ENCODE results near the gene KRTAP3-1.
"Not testable (repeated sequence)": the region's sequence is repeated elsewhere in the genome, so short reads cannot be mapped to it uniquely, and the experiment has no call there.

The KRTAP3-1 gene

DNA sequence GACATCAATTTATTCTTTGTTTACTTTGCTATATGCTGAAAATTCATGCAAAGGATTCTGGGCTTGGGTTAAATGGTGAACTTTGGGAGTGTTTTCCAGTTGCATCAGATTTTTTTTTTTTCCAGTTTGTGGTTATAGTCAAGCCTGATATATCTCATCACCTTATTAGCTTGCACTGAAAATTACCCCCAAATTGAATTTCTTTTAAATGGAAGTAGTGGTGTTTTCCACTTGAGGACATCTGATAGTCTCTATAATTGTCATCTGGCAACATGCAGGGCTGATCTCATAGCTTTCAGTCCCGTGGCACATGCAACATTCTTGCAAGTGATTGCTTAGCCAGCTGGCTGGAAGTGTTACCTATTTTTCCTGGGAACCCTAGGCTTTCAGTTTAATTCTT, 4.7 kb upstream of the KRTAP3-1 start:
- DNase-seq, result no peak

- no peak for DNase-seq
These were observed 4.3 kb upstream of the KRTAP3-1 start for GRCh38 chr17:41013181-41013580.

DNA sequence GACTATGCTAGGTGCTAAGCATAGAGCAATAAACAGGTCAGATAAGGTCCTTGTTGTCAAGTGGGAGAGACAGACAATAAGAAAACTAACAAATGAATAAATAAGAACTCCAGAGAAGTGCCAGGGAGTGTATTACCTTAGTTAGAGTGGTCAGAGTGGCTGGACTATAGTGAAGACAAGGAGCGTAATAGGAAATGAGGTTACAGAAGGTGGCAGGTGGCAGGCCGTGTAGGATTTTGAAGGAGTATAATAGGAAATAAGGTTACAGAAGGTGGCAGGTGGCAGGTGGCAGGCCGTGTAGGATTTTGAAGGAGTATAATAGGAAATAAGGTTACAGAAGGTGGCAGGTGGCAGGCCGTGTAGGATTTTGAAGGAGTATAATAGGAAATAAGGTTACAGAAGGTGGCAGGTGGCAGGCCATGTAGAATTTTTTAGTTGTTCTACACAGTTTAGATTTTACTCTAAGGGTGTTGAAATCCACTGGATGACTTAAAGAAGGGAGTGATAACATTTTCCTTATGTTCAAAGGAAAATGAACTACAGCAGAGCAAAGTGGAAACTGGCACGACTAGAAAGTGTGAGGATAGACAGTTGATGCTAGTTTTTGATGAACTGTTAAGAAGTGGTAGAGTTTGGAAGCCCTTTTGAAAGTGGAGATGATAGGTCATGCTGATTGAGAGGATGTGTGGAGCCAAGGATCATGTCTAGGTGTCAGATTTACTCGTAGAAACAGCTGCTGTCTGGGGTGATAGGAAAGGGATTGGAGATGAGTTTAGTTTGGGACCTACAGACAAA, 3.6 kb upstream of the KRTAP3-1 start:
- DNase-seq, result no peak

GRCh38 chr17:41010441-41010840, 1.5 kb upstream of the KRTAP3-1 start:
- DNase-seq, result no peak

- DNase-seq, result no peak
These were observed 1.0 kb upstream of the KRTAP3-1 start for GRCh38 chr17:41009936-41010335.

DNA sequence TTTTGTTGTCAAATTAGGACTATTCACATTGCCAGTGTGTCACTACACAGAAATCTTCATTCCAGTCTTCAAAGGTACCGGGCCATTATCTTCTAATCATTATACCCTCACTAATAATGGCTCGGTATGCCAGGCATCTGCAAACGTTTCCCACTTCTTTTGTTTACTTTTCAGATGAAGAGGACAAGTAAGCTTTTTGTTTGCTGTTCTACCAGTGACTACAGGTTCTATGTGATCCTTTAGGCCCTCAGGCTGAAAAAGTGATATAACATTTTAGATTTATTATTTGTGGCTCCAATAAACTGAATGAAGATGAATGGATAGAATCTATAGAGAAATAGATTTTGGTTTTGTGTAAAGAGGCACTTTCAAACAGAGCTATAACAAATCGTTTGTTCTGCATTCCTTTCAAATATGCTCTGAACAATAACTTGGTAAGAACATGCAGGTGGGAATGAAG, 403 bp upstream of the KRTAP3-1 start:
- DNase-seq, result no peak

- DNase-seq, result no peak
These were observed 4.5 kb downstream of the KRTAP3-1 start for GRCh38 chr17:41004397-41004796.

GRCh38 chr17:41003926-41004325, 5.0 kb downstream of the KRTAP3-1 start:
- no peak for DNase-seq

GRCh38 chr17:41002814-41003213, 6.1 kb downstream of the KRTAP3-1 start:
- no peak for DNase-seq

- no peak for DNase-seq
These were observed 7.1 kb downstream of the KRTAP3-1 start for GRCh38 chr17:41001795-41002194.

DNA sequence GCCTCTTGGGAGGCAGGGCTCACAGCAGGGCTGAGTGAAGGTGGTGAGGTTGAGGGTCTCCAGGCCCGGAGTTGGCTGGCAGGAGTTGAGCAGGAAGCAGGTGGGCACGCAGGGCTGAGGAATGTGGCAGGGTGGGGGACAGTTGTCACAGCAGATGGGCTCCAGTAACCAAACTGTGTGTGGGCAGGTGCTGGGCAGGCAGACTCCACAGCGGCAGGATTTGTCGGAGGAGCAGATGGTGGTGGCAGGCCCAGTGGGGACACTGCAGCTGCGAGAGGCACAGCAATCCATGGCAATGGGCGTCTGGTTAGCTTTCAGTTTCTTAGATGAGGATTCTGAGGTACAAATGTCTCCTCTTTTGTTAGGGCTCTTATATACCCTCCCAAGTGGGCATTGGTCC, 9.4 kb downstream of the KRTAP3-1 start, which contains the start of gene KRTAP3-2:
Gene KRTAP3-2 (minus strand): TSS at position 344 of the 400 bp plus-strand sequence. CDS start 53 bp downstream, at position 291.
- DNase-seq, result not testable (repeated sequence)

DNA sequence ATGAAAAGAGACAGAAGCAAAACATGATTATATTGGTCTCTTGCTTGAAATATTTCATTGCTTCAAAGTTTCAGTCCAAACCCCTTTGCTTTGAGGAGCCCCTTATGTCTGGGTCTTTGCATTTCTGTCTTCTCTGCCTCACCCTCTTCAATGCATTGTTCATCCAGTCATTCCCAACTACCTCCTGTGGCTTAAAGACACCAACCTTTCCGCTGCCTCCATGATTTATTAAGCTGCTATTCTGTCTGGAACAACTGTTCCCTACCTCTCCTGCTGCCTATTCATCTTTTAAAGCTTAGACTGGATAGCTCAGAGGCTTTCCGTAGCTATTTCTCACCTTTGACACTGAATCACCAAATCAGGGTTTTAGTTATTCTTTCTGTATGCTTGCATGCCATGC, 11.6 kb downstream of the KRTAP3-1 start:
- DNase-seq, result no peak

DNA sequence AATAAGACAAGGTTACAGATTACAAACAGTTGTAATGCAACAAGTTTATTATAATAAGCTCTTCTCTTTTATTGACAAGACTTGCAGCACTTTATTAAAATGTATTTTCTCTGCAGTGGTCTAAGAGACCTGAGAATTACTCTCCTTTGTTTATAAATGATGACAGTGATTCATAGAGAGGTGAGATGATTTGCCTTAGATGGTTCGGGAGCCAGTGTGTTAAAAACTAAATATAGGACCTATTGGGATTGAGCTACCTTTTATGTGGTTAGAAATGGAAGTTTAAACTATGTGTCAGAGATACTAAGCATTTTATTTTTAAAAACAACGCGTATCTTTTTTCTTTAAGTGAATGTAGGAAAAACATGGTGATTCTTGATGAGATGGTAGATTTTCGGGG, 12.1 kb downstream of the KRTAP3-1 start:
- DNase-seq, result no peak

DNA sequence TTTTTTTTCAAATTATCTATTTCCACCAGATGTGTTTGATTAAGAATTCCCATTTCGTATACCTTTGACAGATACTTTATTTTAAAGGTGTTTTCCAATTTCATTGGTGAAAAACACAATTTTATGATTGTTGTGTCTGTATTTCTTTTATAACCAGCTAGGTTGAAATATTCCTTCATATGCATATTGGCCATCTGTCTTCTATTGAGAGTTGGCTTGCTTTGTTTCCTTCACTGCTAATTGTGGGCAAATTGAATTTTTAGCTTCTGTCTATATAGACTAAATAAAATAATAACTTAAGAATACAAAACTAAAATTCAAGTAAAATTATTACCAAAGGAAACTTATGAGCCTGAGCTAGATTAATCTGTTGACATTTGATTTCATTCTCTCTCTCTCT, 13.8 kb downstream of the KRTAP3-1 start:
- DNase-seq, result no peak

- no peak for DNase-seq
These were observed 15.1 kb downstream of the KRTAP3-1 start, which contains the start of gene KRTAP3-3 for GRCh38 chr17:40993839-40994238. TSS of gene KRTAP3-3 (minus strand) at chr17:40994164. CDS start at chr17:40994097, 67 bp downstream.

DNA sequence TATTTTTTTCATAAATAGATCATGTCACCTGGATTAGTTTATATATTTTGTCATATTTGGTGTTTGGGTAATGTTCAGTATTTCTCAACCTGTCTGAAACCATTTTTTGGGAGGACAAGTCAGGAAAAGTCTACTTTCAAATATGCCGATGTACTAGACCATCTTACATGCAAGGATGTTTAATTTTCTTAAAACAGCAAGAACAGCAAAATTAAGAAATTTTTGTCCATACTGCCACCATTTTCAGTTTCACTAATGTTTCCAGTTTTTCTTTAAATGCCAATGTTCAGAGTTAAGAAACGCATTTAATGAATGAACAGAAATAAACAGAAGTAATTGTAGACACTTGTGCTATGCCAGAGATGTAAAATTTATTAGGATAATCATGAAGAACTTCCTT, 15.8 kb downstream of the KRTAP3-1 start:
- DNase-seq, result no peak

GRCh38 chr17:40992666-40993065, 16.3 kb downstream of the KRTAP3-1 start:
- no peak for DNase-seq

- no peak for DNase-seq
These were observed 22.0 kb downstream of the KRTAP3-1 start for GRCh38 chr17:40986920-40987319.

GRCh38 chr17:40984226-40984625, 24.7 kb downstream of the KRTAP3-1 start, which contains the start of gene KRT40:
TSS of gene KRT40 (minus strand) at chr17:40984326. CDS start at chr17:40984273, 53 bp downstream.
- no peak for DNase-seq

DNA sequence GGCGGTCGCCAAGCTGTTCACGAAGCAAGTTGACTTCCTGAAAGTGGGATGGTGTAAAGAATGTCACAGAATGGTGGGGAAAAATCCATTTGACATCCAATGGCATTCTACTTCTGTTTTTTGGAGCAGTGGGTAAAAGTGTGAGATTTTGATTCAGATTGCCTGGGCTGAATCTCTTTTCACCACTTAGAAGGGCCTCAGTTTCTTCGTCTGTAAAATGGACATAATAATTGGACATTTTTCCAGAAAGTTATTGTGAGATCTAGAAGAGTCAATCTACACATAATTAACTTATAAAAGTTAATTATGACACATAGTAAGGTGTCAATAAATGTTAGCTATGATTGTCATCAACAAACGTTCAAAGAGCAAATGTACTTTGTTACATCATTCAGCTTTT, 27.8 kb downstream of the KRTAP3-1 start:
- no peak for DNase-seq

GRCh38 chr17:40980596-40980995, 28.3 kb downstream of the KRTAP3-1 start:
- DNase-seq, result no peak

DNA sequence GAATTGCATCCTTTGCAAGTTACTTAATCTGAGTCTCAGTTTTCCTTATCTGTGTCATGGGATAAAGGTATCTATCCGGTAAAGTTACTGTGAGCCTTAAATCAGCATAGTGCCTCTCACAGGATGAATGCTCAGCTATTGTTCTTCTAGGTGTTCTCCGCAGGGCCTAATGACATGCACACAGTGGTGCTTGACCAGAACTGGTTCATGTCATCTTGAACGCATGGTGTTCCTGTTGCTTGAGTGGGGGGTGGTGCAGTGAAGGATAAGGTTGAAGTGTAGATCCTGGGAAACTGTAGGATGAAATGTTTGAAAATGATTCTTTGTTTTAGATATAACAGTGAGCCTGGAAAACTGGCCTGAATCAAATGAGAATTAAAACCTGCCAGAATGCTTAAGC, 28.8 kb downstream of the KRTAP3-1 start:
- DNase-seq, result no peak

GRCh38 chr17:40978575-40979151, 30.3 kb downstream of the KRTAP3-1 start:
- no peak for DNase-seq

GRCh38 chr17:40975516-40975915, 33.4 kb downstream of the KRTAP3-1 start:
- no peak for DNase-seq
